HepG2 (cell line): ENCODE results near the gene MAP2K7. TPM values are rescaled to one million over a fixed set of nuclear protein-coding genes. Genes with fewer than 3 reads are reported as not detected.

Source experiments
- CHD4 ChIP-seq: fragments of 200-600 bp; sonication (generic); IDR thresholded peaks from 2 replicates; pipeline ENCODE4 v1.7.0; 2017; ENCODE audit warnings: mild to moderate bottlenecking, low read length, borderline replicate concordance
- ELF1 ChIP-seq: sonication (generic); formaldehyde crosslinking; IDR thresholded peaks from 2 replicates; pipeline ENCODE4 v1.4.0; 2020; ENCODE audit warnings: missing genetic modification reagents
- FOXO1 ChIP-seq: sonication (generic); formaldehyde crosslinking; IDR thresholded peaks from 2 replicates; pipeline ENCODE4 v1.4.0; 2020; ENCODE audit warnings: missing genetic modification reagents
- HOXA7 ChIP-seq: sonication (generic); formaldehyde crosslinking; IDR thresholded peaks from 2 replicates; pipeline ENCODE4 v1.8.1; 2022; ENCODE audit warnings: mild to moderate bottlenecking, missing genetic modification reagents, moderate library complexity
- KAT2B ChIP-seq: fragments of 150-350 bp; IDR thresholded peaks from 2 replicates; pipeline ENCODE4 v1.6.1; 2014; ENCODE audit warnings: low read depth, low read length, borderline replicate concordance
- MYC ChIP-seq: sonication (generic); formaldehyde crosslinking; IDR thresholded peaks from 2 replicates; pipeline ENCODE4 v1.9.0; 2021; ENCODE audit warnings: missing genetic modification reagents, borderline replicate concordance
- NFATC3 ChIP-seq: sonication (generic); formaldehyde crosslinking; IDR thresholded peaks from 2 replicates; pipeline ENCODE4 v1.5.1; 2020; ENCODE audit warnings: mild to moderate bottlenecking, missing genetic modification reagents
- NONO ChIP-seq, 2 experiments: fragments of 450-650 bp in 1 of 2; sonication (generic) in 1 of 2; formaldehyde crosslinking in 1 of 2; IDR thresholded peaks in 1 of 2; conservative IDR thresholded peaks in 1 of 2; 2 replicates each; pipeline versions ENCODE4 v1.6.1 to v1.8.0; 2017 to 2022; ENCODE audit warnings: mild to moderate bottlenecking in 1 of 2, missing genetic modification reagents in 1 of 2, moderate library complexity in 1 of 2
- PRMT3 ChIP-seq: sonication (generic); formaldehyde crosslinking; IDR thresholded peaks from 2 replicates; pipeline ENCODE4 v1.8.1; 2022; ENCODE audit warnings: low read depth, mild to moderate bottlenecking, moderate library complexity, missing genetic modification reagents, borderline replicate concordance
- XBP1 ChIP-seq: sonication (generic); formaldehyde crosslinking; IDR thresholded peaks from 2 replicates; pipeline ENCODE4 v1.5.0; 2020; ENCODE audit warnings: missing genetic modification reagents
- ZKSCAN8 ChIP-seq: IDR thresholded peaks from 2 replicates; pipeline ENCODE4 v1.6.1; 2016; ENCODE audit warnings: borderline replicate concordance, missing genetic modification reagents, missing compliant biosample characterization
- ZNF260 ChIP-seq: sonication (generic); formaldehyde crosslinking; IDR thresholded peaks from 2 replicates; pipeline ENCODE4 v1.4.0; 2020; ENCODE audit warnings: missing genetic modification reagents, low read depth, mild to moderate bottlenecking, borderline replicate concordance
- ZNF451 ChIP-seq: sonication (generic); formaldehyde crosslinking; IDR thresholded peaks from 2 replicates; pipeline ENCODE4 v1.5.0; 2020; ENCODE audit warnings: mild to moderate bottlenecking, missing genetic modification reagents
- ZNF607 ChIP-seq: sonication (generic); formaldehyde crosslinking; IDR thresholded peaks from 2 replicates; pipeline ENCODE4 v1.5.1; 2020; ENCODE audit warnings: missing genetic modification reagents, mild to moderate bottlenecking, borderline replicate concordance
- ZNF629 ChIP-seq: sonication (generic); formaldehyde crosslinking; conservative IDR thresholded peaks from 2 replicates; pipeline ENCODE4 v1.5.0; 2020; ENCODE audit warnings: missing genetic modification reagents
- ZNF672 ChIP-seq: sonication (generic); formaldehyde crosslinking; IDR thresholded peaks from 2 replicates; pipeline ENCODE4 v1.8.1; 2022; ENCODE audit warnings: missing genetic modification reagents
- ZNF747 ChIP-seq: sonication (generic); formaldehyde crosslinking; IDR thresholded peaks from 2 replicates; pipeline ENCODE4 v1.8.1; 2023; ENCODE audit warnings: missing genetic modification reagents, mild to moderate bottlenecking, borderline replicate concordance
- polyA plus RNA-seq, 8 experiments: library from polyadenylated mRNA; depleted of rRNA in 3 of 8; stranded (reverse) in 7 of 8; unstranded in 1 of 8; fragments of >200 nt; fragmentation: Illumina TruSeq in 4 of 8; extraction: Trizol in 4 of 8; gene quantifications; 2 replicates each; pipeline versions ENCODE4 v1.2.1 to v1.2.3, GENCODE V29; 2011 to 2016; ENCODE audit warnings: low read depth in 4 of 8, missing spikeins in 1 of 8, mixed read lengths in 1 of 8; ENCODE audit not compliant: insufficient read depth in 1 of 8
- total RNA-seq, 5 experiments: library from RNA; depleted of rRNA; stranded (reverse); fragments of >200 nt; fragmentation: Illumina TruSeq; extraction: Trizol; gene quantifications; 2 replicates each; pipeline ENCODE4 v1.2.3, GENCODE V29; 2016; ENCODE audit warnings: low read depth in 1 of 5
- TF ChIP-seq, protein P1 (sequence below): sonication (generic); formaldehyde crosslinking; IDR thresholded peaks from 2 replicates; pipeline ENCODE4 v1.5.0; 2020; ENCODE audit warnings: missing genetic modification reagents
- TF ChIP-seq, protein P2 (sequence below): sonication (generic); formaldehyde crosslinking; IDR thresholded peaks from 2 replicates; pipeline ENCODE4 v1.5.0; 2020; ENCODE audit warnings: missing genetic modification reagents
- TF ChIP-seq, protein P3 (sequence below): sonication (generic); formaldehyde crosslinking; IDR thresholded peaks from 2 replicates; pipeline ENCODE4 v1.4.0; 2020; ENCODE audit warnings: missing genetic modification reagents
- TF ChIP-seq, protein P4 (sequence below): IDR thresholded peaks from 2 replicates; pipeline ENCODE4 v1.6.1; 2016; ENCODE audit warnings: low read depth, missing genetic modification reagents, missing compliant biosample characterization
- TF ChIP-seq, protein P5 (sequence below): sonication (generic); formaldehyde crosslinking; IDR thresholded peaks from 2 replicates; pipeline ENCODE4 v1.8.0; 2022; ENCODE audit warnings: mild to moderate bottlenecking, missing genetic modification reagents, moderate library complexity

MAP2K7 gene
- total and polyA plus RNA-seq, 2 of the 13 experiments (the other 11 are each of a cell fraction or from before 2014, with no cell fraction given) = 9.0 to 10.8 TPM

- TF ChIP-seq ZNF260 (CRISPR knock-in tag) (no peak), ZNF747 (CRISPR knock-in tag) (no peak), ZKSCAN8 (peak; percentile 52; the same call in 1 of the 2 replicates), MYC (CRISPR knock-in tag) (peak; percentile 29; the same call in 1 of the 2 replicates), ELF1 (no peak), FOXO1 (no peak), ZNF607 (no peak), PRMT3 (no peak), ZNF672 (no peak), XBP1 (CRISPR knock-in tag) (no peak), HOXA7 (CRISPR knock-in tag) (no peak), ZNF451 (CRISPR knock-in tag) (no peak), NONO (IDR thresholded peaks at IDR 0.05) (no peak), NONO (CRISPR knock-in tag; conservative IDR thresholded peaks at IDR 0.05) (0 out of 2 replicates have a peak, but pooled peaks have one; percentile 20), CHD4 (0 out of 2 replicates have a peak, but pooled peaks have one; percentile 27), KAT2B (no peak), ZNF629 (CRISPR knock-in tag) (peak; percentile 71), NFATC3 (CRISPR knock-in tag) (no peak)
- TF ChIP-seq, protein P1, sequence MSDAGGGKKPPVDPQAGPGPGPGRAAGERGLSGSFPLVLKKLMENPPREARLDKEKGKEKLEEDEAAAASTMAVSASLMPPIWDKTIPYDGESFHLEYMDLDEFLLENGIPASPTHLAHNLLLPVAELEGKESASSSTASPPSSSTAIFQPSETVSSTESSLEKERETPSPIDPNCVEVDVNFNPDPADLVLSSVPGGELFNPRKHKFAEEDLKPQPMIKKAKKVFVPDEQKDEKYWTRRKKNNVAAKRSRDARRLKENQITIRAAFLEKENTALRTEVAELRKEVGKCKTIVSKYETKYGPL (CRISPR knock-in tag) = no peak
- TF ChIP-seq, protein P2, sequence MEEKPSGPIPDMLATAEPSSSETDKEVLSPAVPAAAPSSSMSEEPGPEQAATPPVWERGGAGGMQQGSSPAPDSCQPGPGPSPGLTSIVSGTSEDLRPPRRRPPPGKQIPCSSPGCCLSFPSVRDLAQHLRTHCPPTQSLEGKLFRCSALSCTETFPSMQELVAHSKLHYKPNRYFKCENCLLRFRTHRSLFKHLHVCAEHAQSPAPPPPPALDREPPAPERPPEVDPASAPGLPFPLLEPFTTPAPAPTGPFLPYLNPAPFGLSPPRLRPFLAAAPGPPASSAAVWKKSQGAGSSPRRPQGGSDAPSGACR (CRISPR knock-in tag) = no peak
- TF ChIP-seq, protein P3, sequence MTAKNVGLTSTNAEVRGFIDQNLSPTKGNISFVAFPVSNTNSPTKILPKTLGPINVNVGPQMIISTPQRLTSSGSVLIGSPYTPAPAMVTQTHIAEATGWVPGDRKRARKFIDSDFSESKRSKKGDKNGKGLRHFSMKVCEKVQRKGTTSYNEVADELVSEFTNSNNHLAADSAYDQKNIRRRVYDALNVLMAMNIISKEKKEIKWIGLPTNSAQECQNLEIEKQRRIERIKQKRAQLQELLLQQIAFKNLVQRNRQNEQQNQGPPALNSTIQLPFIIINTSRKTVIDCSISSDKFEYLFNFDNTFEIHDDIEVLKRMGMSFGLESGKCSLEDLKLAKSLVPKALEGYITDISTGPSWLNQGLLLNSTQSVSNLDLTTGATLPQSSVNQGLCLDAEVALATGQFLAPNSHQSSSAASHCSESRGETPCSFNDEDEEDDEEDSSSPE = no peak
- TF ChIP-seq, protein P4, sequence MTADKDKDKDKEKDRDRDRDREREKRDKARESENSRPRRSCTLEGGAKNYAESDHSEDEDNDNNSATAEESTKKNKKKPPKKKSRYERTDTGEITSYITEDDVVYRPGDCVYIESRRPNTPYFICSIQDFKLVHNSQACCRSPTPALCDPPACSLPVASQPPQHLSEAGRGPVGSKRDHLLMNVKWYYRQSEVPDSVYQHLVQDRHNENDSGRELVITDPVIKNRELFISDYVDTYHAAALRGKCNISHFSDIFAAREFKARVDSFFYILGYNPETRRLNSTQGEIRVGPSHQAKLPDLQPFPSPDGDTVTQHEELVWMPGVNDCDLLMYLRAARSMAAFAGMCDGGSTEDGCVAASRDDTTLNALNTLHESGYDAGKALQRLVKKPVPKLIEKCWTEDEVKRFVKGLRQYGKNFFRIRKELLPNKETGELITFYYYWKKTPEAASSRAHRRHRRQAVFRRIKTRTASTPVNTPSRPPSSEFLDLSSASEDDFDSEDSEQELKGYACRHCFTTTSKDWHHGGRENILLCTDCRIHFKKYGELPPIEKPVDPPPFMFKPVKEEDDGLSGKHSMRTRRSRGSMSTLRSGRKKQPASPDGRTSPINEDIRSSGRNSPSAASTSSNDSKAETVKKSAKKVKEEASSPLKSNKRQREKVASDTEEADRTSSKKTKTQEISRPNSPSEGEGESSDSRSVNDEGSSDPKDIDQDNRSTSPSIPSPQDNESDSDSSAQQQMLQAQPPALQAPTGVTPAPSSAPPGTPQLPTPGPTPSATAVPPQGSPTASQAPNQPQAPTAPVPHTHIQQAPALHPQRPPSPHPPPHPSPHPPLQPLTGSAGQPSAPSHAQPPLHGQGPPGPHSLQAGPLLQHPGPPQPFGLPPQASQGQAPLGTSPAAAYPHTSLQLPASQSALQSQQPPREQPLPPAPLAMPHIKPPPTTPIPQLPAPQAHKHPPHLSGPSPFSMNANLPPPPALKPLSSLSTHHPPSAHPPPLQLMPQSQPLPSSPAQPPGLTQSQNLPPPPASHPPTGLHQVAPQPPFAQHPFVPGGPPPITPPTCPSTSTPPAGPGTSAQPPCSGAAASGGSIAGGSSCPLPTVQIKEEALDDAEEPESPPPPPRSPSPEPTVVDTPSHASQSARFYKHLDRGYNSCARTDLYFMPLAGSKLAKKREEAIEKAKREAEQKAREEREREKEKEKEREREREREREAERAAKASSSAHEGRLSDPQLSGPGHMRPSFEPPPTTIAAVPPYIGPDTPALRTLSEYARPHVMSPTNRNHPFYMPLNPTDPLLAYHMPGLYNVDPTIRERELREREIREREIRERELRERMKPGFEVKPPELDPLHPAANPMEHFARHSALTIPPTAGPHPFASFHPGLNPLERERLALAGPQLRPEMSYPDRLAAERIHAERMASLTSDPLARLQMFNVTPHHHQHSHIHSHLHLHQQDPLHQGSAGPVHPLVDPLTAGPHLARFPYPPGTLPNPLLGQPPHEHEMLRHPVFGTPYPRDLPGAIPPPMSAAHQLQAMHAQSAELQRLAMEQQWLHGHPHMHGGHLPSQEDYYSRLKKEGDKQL (CRISPR knock-in tag) = no peak
- TF ChIP-seq, protein P5, sequence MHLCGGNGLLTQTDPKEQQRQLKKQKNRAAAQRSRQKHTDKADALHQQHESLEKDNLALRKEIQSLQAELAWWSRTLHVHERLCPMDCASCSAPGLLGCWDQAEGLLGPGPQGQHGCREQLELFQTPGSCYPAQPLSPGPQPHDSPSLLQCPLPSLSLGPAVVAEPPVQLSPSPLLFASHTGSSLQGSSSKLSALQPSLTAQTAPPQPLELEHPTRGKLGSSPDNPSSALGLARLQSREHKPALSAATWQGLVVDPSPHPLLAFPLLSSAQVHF (CRISPR knock-in tag) = no peak
Observed at GRCh38 chr19:7897292-7897691, 6.4 kb upstream of the MAP2K7 start (continued).
